A549 (cell line): ENCODE results near the gene ADSL.

Experiments
- BHLHE40 ChIP-seq: IDR thresholded peaks from 2 replicates; pipeline ENCODE4 v1.6.1; 2012; ENCODE audit warnings: low read depth, low read length, inconsistent platforms
- CTCF ChIP-seq: fragments of >200 bp; sonication (Bioruptor Twin); formaldehyde crosslinking; IDR thresholded peaks from 3 replicates; pipeline ENCODE4 v1.5.1; 2016
- EP300 ChIP-seq, 2 experiments: fragments of >200 bp; sonication (Bioruptor Twin); formaldehyde crosslinking; IDR thresholded peaks; 2 replicates in 1 of 2; 3 replicates in 1 of 2; pipeline ENCODE4 v1.6.1; 2016 to 2017
- MYC ChIP-seq: IDR thresholded peaks from 2 replicates; pipeline ENCODE4 v1.6.1; 2012; ENCODE audit warnings: mild to moderate bottlenecking, inconsistent platforms, low read length, improper control_type of control experiment, borderline replicate concordance
- POLR2A ChIP-seq: IDR thresholded peaks from 2 replicates; pipeline ENCODE4 v1.6.1; 2012; ENCODE audit warnings: mild to moderate bottlenecking, low read length
- REST ChIP-seq: fragments of 200-600 bp; sonication (generic); IDR thresholded peaks from 2 replicates; pipeline ENCODE4 v1.6.1; 2016; ENCODE audit warnings: antibody characterized with exemption, mild to moderate bottlenecking, moderate library complexity
- RFX5 ChIP-seq: fragments of 450-650 bp; IDR thresholded peaks from 2 replicates; pipeline ENCODE4 v1.7.1; 2014; ENCODE audit warnings: antibody characterized with exemption, mild to moderate bottlenecking, moderate library complexity
- USF2 ChIP-seq: fragments of 450-650 bp; IDR thresholded peaks from 2 replicates; pipeline ENCODE4 v1.6.1; 2014; ENCODE audit warnings: antibody characterized with exemption

GRCh38 chr22:40330615-40331014 lies 15.7 kb upstream of the ADSL start:
- TF ChIP-seq EP300 (IDR thresholded peaks at IDR 0.05), result no peak
- TF ChIP-seq BHLHE40, result no peak
- no peak for TF ChIP-seq RFX5
- no peak for TF ChIP-seq MYC
- no peak for TF ChIP-seq POLR2A
- TF ChIP-seq REST, result no peak
- no peak for TF ChIP-seq CTCF
- TF ChIP-seq USF2, result no peak
